Smooth muscle cell (in vitro differentiated cells): ENCODE measurements around the gene SLC10A1. TPM values are rescaled to one million over a fixed set of nuclear protein-coding genes. Genes with fewer than 3 reads are reported as not detected.
A peak's percentile ranks its signal among the peaks of the same experiment; 100 is the strongest.

Source experiments
- DNase-seq: peaks from one replicate; lab custom pipeline; 2025; ENCODE audit not compliant: unreplicated experiment; lab: John Stamatoyannopoulos, UW
- H2AFZ ChIP-seq: fragments of 200-600 bp; sonication (generic); 2 replicates; pipeline ENCODE4 v1.6.0; 2016; ENCODE audit warnings: antibody characterized with exemption, low read depth, mild to moderate bottlenecking
- H3F3A ChIP-seq: fragments of 200-600 bp; sonication (generic); 2 replicates; pipeline ENCODE4 v1.6.0; 2017; ENCODE audit warnings: antibody characterized with exemption, low read depth
- H3K27ac ChIP-seq: fragments of 200-600 bp; sonication (generic); 2 replicates; pipeline ENCODE4 v1.5.1; 2016; ENCODE audit warnings: low read depth, mild to moderate bottlenecking
- H3K27me3 ChIP-seq: fragments of 200-600 bp; sonication (generic); 2 replicates; pipeline ENCODE4 v1.6.1; 2016; ENCODE audit warnings: low read depth, mild to moderate bottlenecking
- H3K36me3 ChIP-seq: fragments of 200-600 bp; sonication (generic); 2 replicates; pipeline ENCODE4 v1.5.1; 2016; ENCODE audit warnings: low read depth
- H3K4me1 ChIP-seq: fragments of 200-600 bp; sonication (generic); 2 replicates; pipeline ENCODE4 v1.5.1; 2016; ENCODE audit warnings: low read depth
- H3K4me2 ChIP-seq: fragments of 200-600 bp; sonication (generic); 2 replicates; pipeline ENCODE4 v1.6.0; 2016; ENCODE audit warnings: mild to moderate bottlenecking
- H3K4me3 ChIP-seq: fragments of 200-600 bp; sonication (generic); 2 replicates; pipeline ENCODE4 v1.5.1; 2016; ENCODE audit warnings: mild to moderate bottlenecking
- H3K79me2 ChIP-seq: fragments of 200-600 bp; sonication (generic); 2 replicates; pipeline ENCODE4 v1.6.0; 2016; ENCODE audit warnings: low read depth, mild to moderate bottlenecking
- H3K9ac ChIP-seq: fragments of 200-600 bp; sonication (generic); 2 replicates; pipeline ENCODE4 v1.6.0; 2016; ENCODE audit warnings: low read depth
- H3K9me3 ChIP-seq: fragments of 200-600 bp; sonication (generic); replicated peaks from 2 replicates; pipeline ENCODE4 v1.5.1; 2016; ENCODE audit warnings: low read depth
- H4K20me1 ChIP-seq: fragments of 200-600 bp; sonication (generic); 2 replicates; pipeline ENCODE4 v1.6.0; 2016; ENCODE audit warnings: low read depth
- WGBS: methylation state at CpG from one replicate; pipeline ENCODE4 v1.1.7; 2016; ENCODE audit warnings: low lambda C conversion rate; 5-methylcytosine and 5-hydroxymethylcytosine counted together
- polyA plus RNA-seq: library from polyadenylated mRNA; unstranded; fragments of >200 nt; fragmentation: Nextera tagmentation; extraction: Ambion mirVana; gene quantifications from 2 replicates; pipeline ENCODE4 v1.2.1, GENCODE V29; 2016
- total RNA-seq: library from RNA; depleted of rRNA; stranded (reverse); fragments of >200 nt; gene quantifications from 2 replicates; pipeline ENCODE4 v1.2.3, GENCODE V29; 2014
- TF ChIP-seq, protein P1 (sequence below): fragments of 200-600 bp; sonication (generic); IDR thresholded peaks from 2 replicates; pipeline ENCODE4 v1.5.1; 2017; ENCODE audit warnings: borderline replicate concordance, mild to moderate bottlenecking, antibody characterized with exemption; ENCODE audit not compliant: insufficient read depth, poor library complexity, severe bottlenecking

The SLC10A1 gene
- total and polyA plus RNA-seq, 2 experiments from 2014 or later = 0.10 TPM; not detected in 1

DNA sequence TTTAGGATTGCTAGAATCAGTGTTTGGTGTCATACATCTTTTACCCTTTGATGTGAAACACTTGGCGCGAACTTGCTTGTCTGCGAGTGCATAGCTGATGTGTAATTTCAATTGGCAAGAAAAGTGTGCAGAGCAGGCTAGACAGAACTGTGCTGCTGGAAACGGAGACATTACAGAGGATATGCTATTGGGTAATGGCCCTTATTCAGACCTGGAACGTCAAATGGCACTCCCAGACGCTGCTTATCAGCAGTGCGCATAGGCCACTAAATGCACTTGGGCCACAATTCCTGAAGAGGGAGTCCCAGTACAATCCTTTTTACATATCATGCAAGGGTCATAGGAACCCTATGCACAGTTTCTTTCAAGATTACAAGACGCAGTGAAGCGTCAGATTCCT lies 15.7 kb upstream of the SLC10A1 start:
- 74% methylated on average over 9 of the region's 9 CpGs for WGBS
- no peaks in the 10 kb centered on the region for H3K4me1 ChIP-seq
- peaks cover 18% of the 10 kb centered on the region for H3K27me3 ChIP-seq
- H2AFZ ChIP-seq = no peak overlapping the region
- H3K4me3 ChIP-seq = no peak overlapping the region
- H3K9me3 ChIP-seq = no peaks in the 10 kb centered on the region
- TF ChIP-seq, protein P1, sequence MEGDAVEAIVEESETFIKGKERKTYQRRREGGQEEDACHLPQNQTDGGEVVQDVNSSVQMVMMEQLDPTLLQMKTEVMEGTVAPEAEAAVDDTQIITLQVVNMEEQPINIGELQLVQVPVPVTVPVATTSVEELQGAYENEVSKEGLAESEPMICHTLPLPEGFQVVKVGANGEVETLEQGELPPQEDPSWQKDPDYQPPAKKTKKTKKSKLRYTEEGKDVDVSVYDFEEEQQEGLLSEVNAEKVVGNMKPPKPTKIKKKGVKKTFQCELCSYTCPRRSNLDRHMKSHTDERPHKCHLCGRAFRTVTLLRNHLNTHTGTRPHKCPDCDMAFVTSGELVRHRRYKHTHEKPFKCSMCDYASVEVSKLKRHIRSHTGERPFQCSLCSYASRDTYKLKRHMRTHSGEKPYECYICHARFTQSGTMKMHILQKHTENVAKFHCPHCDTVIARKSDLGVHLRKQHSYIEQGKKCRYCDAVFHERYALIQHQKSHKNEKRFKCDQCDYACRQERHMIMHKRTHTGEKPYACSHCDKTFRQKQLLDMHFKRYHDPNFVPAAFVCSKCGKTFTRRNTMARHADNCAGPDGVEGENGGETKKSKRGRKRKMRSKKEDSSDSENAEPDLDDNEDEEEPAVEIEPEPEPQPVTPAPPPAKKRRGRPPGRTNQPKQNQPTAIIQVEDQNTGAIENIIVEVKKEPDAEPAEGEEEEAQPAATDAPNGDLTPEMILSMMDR = peak; percentile 9
- H3F3A ChIP-seq = no peaks in the 10 kb centered on the region
- no peaks in the 10 kb centered on the region for H4K20me1 ChIP-seq
- DNase-seq = no peak
- no peak overlapping the region for H3K9ac ChIP-seq
- no peak overlapping the region for H3K4me2 ChIP-seq
- H3K36me3 ChIP-seq = no peaks in the 10 kb centered on the region
- H3K27ac ChIP-seq = no peak overlapping the region
- no peaks in the 10 kb centered on the region for H3K79me2 ChIP-seq

- WGBS = 94% methylated on average over 10 of the region's 10 CpGs
- Histone ChIP-seq H3K4me2 (no peak overlapping the region), H3K27ac (no peak overlapping the region), H3F3A (no peaks in the 10 kb centered on the region), H3K27me3 (peaks cover 9% of the 10 kb centered on the region), H3K4me1 (no peaks in the 10 kb centered on the region), H2AFZ (no peak overlapping the region), H3K9ac (no peak overlapping the region), H3K79me2 (no peaks in the 10 kb centered on the region), H4K20me1 (no peaks in the 10 kb centered on the region), H3K9me3 (no peaks in the 10 kb centered on the region), H3K36me3 (no peaks in the 10 kb centered on the region), H3K4me3 (no peak overlapping the region)
- DNase-seq = no peak
- TF ChIP-seq, protein P1 = no peak
Observed at GRCh38 chr14:69811868-69812252, 14.8 kb upstream of the SLC10A1 start.

- H3K36me3 ChIP-seq = no peaks in the 10 kb centered on the region
- TF ChIP-seq, protein P1 = no peak
- H3K79me2 ChIP-seq = no peaks in the 10 kb centered on the region
- no peaks in the 10 kb centered on the region for H3F3A ChIP-seq
- peaks cover 8% of the 10 kb centered on the region for H3K27me3 ChIP-seq
- H3K4me3 ChIP-seq = no peak overlapping the region
- no peak overlapping the region for H2AFZ ChIP-seq
- no peaks in the 10 kb centered on the region for H4K20me1 ChIP-seq
- no peak overlapping the region for H3K4me2 ChIP-seq
- H3K9me3 ChIP-seq = no peaks in the 10 kb centered on the region
- H3K27ac ChIP-seq = no peak overlapping the region
- no peak overlapping the region for H3K9ac ChIP-seq
- DNase-seq = no peak
- no peaks in the 10 kb centered on the region for H3K4me1 ChIP-seq
- WGBS = 86% methylated on average over 13 of the region's 13 CpGs
Observed at GRCh38 chr14:69811227-69811867, 14.3 kb upstream of the SLC10A1 start.
